ENCODE measurements around the gene GMDS.

GMDS gene

DNA sequence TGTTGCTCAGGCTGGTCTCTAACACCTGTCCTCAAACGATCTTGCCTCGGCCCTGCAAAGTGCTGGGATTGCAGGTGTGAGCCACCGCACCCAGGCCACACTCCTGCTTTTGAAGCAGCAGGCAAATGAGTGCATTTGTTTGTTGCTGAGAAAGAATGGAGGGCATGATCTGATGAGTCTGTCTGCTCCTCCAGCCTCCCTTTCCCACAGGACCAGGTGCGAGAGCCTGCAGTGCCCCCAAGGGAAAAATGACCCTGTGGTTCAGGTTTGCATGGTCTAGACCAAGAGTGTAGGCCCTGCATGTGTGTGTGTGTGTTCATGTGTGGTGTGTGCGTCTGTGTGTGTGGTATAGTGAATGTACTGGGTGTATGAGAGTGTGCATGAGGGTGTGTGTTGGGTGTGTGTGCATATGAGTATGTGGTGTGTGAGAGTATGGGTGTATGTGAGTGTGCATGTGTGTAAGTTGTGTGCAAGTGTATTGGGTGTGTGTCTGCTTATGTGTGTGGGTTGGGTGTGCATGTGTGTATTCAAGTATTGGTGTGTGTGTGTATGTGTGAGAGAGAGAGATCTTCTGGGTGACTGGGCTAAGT lies 658.4 kb downstream of the GMDS start:
- no peak for DNase-seq (ENCODE audit: low read depth)

DNA sequence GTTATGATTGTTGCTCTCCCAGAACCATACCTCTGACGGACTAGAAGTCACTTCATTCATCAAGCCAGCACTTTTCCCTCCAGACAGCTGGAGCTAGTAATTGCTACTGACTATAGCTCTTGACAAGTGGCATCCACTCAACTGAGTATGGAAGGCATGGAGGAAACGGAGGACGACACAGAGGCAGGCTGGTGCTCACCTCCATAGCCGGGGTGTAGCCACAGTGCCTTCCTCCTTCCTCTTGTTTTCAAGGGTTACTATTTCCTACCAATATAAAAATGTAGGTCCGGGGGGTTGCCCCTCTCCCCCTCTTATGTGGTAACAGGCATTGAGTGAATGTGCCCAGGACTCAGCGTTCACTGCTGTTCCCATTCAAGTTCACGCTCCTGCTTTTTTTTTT lies 659.1 kb downstream of the GMDS start:
- DNase-seq (ENCODE audit: low read depth), result no peak

DNA sequence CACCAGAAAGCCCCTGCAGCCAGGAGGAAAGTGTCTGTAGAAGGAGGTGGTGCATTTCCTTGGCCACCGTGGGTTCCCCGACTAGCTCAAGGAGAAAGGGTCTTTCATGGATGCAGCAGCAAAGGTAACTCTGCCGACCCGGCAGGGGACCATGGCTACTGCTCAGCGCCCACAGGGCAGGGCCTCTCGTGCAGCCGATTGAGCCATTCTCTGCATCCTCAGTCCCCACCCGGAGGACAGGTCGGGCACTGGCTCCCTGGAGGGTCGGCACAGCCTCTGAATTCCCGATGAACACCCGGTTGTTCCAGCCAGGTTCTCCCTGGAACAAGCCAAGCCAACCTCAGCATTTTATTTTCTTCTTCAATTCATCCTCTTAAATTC lies 659.7 kb downstream of the GMDS start:
- no peak for DNase-seq (ENCODE audit: low read depth)

DNA sequence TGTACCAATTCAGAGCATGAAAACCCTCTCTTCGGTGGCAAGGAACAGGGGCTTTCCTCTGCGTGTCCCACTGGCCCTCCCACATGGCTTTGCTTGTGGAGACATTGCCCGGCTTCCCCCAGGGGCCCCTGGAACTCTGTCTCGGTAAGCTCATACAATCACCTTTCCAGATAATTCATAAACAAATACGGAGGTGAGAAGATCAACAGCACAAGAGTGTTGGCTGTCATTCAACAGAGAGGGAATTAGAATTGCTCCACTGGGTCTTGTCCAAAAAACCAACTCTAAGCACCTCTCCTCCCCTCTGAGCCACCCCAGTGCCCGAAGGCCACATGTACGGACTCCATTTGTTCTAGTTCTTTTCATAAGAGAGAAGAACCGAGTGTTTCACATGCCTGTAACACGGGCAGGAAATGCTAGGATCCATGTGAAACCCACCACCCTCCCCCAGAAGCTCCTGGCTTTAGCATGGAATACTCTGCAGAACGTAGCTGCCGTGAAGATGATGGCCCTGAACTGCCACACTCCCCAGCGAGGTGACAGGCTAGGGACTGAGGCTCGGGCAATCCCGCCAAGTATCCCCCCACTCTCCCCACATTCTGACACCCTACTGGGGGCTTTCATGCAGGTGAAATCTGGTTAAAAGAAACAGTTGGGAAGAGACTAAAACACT lies 660.3 kb downstream of the GMDS start:
- DNase-seq (ENCODE audit: low read depth), result no peak

DNA sequence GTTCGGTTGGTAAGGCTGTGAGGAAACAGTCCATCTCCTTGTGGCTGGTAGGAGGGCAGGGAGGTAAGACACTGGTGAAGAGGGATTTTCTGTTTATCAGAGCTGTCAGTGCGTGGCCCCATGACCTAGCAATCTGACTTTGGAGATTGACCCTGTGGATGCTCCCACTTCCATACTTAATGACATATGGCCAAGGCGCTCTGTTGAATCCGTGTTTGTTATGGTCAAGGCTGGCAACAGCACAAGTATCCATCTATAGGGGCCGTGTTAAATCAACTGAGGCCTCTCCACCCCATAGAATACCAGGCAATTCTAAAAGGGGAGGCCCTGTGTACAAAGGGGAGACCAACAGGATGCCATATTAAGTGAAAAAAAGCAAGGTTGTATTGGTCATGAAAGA lies 661.3 kb downstream of the GMDS start:
- no peak for DNase-seq (ENCODE audit: low read depth)

DNA sequence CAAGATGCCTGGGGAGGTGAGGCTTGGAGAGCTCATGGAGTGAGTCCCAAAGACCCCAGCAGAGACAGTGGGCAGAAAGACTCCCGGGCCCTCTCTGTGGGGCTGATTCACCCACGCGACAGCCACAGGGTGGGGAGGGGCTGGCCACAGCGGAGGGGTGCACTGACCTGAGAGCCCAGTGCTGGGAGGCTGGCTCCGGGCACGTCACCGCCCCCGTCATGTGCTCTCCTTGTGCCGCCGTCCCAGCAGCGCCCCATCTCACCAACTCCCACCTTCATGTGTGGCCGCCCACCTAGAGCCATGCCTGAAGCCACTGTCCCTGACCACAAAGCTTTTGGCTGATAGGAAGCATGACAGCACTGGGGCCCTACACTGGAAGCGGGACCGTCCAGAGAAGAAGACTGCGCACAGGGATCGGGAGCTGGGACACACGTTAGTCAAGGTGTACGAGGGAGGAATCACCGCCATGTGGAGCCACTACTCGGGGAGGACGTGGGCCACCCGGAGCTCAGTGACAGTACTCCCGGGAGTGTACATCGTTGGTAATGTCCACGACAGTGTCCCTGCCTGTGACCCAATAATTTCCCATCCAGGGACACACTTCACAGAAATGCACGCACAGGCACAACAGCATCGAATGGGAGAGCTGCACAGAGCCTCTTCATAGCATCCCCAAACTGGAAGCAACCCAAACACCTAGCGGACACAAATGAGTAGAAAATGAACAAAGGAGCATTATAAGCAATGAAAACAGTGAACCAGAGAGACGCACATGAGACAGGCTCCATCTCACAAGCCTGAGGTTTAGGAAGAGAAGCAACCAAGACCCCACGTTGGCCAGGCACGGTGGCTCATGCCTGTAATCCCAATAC lies 664.0 kb downstream of the GMDS start:
- no peak for DNase-seq (ENCODE audit: low read depth)

DNA sequence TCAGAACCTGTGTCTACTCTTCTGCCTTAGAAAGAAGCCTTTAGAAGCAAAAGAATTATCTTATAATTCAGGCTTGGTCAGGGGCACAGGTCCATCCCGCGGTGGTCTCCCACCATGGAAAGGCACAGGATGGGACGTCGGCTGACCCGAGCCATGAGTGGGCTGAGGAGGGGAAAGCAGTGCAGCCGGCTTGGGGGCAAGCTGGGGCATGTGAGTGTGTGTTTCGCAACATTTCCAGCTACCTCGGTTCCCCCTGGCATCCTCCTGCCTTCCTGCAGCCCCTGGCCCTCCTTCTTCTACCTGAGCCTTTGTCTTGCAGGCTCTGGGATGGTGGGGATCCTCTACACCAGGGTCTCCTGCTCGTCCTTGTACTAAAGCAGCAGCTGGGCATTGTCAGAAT lies 664.8 kb downstream of the GMDS start:
- DNase-seq (ENCODE audit: low read depth), result no peak

DNA sequence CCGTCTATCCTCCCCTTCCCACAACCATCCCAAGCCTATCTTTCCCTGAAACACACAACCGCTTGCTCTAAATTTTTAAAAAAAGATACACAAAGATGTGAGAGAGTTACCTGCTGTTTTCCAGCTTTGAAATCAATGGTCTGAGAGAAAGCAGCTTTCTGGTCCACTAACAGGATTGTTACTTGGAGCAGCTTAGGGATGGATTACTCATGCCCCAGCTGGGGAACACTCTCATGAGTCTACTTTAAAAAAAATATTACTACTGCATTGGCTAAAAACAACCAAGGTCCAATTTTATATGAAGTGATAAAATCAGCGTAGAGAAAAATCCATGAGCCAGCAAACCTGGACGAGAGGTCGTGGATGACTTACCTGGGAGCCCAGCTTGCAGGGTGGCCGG lies 665.3 kb downstream of the GMDS start:
- DNase-seq (ENCODE audit: low read depth), result no peak

DNA sequence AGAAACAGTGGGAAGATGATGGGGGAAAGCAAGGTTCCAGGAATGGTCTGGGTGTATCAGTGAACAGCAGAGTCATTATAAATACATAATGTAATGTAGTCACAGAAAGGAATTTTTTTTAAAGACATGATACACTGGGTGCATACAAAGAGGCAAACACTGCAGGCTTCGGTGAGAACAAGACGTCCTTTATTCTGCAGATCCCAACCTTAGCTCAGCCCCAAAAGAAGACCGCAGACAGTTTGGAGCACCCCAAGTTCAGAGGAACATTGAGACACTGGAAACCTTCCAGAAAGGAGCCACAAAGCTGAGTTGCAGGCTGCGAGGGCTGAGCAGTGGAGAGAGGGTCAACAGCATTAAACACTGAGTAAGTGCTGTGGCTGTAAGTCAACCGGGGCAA lies 666.3 kb downstream of the GMDS start:
- no peak for DNase-seq (ENCODE audit: low read depth)

DNA sequence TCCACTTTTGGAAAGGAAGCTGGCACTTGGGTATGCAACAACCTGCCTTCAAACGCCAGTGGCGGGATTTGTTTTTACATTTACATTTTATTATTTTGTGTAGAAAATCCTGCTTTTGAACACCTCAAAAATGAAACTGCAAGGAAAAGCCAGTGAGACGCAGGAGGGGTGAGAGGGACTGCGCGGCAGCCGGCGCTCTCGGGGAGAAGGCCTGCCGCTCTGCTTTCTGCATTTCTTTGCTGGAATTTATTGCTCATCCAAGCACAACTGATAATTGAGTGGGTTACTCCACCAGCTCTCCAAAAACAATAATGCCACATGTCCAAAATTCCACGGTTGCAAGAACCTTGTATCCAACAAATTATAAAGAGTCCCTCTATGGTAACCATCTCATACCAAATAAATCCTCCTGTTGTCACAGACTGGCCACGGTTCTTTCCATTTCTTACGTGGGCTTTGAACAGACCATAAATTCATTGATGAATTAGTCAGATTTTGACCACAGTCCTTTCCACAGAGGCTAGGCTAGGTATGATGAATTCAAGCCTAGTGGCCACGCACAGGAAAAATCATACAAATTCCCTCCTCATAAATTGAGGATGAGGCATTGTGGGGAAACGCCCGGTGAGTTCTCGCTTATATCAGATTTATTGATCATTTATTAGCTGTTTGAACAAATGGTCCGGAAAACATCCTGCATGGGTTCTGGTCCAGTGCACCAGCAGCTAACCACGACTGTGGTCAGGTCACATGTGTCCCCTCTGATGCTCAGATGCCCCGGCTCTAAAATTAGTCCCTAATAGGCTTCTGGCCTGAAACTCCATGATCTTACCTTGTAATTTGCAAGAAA lies 667.3 kb downstream of the GMDS start:
- DNase-seq (ENCODE audit: low read depth), result no peak

DNA sequence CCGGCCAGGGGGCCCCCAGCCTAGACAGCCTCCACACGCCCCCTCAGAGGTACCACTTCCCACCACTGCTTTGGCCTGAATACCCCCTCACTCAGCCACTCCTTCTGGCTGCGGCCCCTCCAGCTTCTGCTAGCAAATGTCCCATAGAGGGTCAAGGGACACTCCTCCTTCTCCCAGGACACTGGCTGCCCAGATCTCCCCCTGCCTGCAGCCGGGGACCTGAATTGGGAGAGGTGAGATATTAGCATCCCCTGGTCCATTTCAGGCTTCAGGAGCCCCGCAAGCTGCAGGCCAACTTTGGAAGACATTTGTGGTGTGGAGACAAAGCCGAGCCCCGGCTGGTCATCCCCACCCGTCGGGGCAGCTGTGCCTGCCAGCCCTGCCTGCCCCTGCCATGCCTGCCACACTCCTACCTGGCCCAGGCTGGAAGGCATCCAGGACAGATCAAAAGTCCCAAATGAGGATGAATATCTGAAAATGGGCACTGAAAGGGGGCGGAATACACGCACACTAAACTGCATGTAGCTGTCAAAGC lies 668.2 kb downstream of the GMDS start:
- no peak for DNase-seq (ENCODE audit: low read depth)

DNA sequence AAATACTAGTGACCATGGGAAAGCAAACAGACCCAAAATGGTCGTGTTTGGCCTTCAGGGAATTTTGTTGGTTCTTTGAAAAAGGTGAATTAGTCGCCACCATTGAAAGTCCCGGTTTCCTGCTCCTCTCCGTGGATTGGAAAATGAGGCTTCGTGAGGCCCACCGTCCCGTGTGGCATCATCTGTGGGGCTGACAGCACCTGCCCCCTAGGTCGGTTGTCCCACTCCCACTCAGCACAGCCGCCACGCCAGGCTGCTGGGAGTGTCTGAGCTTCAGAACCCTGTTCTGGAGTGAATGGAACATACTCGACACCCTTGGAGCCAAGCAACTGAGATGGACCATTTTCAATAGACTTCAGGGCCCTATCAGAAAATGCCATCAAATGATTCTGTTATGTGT lies 668.7 kb downstream of the GMDS start:
- DNase-seq (ENCODE audit: low read depth), result no peak

DNA sequence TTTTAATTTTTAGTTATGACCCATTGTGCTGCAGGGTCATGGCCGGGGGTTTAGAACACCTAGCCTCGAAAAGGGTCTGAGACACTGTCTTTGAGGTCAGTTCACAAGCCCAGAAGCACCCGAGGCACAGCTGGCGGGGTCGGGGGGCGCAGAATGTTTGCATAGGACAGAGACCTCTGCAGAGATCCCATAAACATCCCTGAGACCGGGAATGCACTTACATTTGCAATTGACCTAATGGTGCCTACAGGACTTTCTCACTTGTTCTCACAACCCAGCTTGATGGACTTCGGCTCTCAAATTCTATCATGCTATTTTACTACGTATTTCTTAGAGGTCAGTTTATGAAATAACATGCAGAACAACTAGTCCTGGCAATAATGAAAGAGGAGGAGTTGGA lies 669.2 kb downstream of the GMDS start:
- DNase-seq (ENCODE audit: low read depth), result no peak

DNA sequence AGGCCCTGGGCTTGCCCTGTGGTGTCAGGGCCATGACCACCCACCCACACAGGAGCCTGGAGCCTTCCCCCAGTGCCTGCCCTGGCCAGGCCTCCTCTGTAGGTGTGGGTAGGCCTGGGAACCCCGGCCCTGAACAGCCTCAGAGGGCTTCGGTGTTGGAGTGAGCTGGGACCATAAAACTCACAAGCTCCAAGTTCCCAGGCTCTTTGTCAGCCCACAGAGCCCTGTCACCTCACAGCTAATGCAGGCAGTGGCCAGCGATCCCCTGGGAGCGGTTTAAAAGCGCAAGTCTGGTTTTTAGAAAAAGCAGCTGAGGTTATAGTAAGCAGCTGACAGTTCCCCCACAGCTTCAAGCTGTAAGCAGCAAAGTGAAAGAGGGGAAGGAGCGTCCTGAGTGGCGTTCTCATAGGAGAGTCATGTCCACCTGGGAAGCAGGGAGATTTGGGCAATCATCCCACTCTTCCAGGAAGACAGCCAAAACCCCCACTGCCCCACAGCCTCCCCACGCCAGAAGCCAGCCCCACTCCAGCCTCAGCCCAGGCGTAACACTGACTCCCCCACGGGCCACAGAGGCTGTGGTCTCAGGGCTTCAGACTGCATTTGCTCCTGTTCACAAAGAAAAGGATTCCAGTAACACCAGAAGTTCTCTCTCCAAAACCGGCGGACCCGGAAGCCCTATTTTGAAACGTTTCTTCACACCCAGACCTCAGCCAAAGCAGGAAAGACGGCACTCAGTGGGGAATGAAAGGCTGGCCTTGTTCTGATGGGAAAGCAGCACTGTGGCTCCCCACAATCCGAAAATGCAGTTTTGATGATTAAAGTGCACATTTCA lies 670.0 kb downstream of the GMDS start:
- no peak for DNase-seq (ENCODE audit: low read depth)

DNA sequence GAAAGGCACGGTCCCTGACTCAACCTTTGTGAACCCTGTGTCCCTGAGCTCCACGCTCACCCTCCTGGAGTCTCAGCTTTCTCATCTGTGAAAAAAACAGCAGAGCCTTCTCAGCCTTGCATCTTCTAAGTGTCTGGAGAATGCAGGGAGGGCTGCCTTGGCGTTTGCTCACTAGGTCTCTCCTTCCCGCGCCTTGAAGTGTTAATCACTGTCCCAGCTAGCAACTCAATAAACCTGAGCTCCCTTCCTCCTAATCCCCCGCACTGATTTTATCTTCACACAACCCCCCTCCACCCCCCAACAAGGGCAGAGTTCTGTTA lies 670.6 kb downstream of the GMDS start:
- DNase-seq (ENCODE audit: low read depth), result no peak

DNA sequence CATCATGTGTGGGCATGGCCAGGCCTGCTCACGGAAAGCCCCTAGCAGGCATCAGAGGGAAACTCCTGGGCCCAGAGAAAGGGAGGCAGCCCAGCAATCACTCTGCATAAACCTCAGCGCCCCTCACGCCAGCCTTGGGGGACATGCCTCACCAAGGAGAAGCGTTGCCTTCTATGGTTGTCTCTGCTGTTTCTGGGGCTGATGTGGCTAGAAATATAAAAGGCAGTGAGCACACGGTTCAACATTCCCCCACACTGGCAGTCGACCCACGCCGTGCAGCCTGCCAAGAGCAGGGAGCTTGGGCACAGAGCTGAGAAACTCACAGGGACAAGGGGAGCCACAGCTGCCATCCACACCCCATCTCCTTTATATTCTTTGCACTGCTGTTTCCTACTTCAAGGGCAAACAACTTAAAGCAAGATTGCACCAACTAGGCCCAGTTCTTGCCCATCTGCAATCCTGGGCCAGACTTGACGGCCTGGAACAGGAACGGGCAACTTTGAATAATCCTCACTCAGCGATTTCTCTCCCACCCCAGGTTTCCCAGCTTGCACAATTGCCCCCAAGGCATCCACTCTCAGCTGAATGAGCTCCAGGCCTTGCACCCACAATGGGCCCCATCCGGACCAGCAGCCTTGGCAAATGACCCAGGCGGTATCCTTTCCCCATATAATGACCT lies 671.2 kb downstream of the GMDS start:
- no peak for DNase-seq (ENCODE audit: low read depth)

Measured in amniotic epithelial cell (primary cell).